ENCODE results near the gene FAM107B.

The FAM107B gene

GRCh38 chr10:14558025-14558424 lies 216.7 kb downstream of the FAM107B start:
- DNase-seq (ENCODE audit: low read depth in 2 of 2): no peak

GRCh38 chr10:14557567-14557966 lies 217.1 kb downstream of the FAM107B start:
- DNase-seq (ENCODE audit: low read depth in 2 of 2): no peak

- no peak for DNase-seq (ENCODE audit: low read depth in 2 of 2)
Observed at GRCh38 chr10:14556285-14556956, 218.3 kb downstream of the FAM107B start.

- no peak for DNase-seq (ENCODE audit: low read depth in 2 of 2)
Observed at GRCh38 chr10:14555807-14556206, 218.9 kb downstream of the FAM107B start.

GRCh38 chr10:14554491-14555205 lies 220.0 kb downstream of the FAM107B start:
- DNase-seq (ENCODE audit: low read depth in 2 of 2): no peak

GRCh38 chr10:14554091-14554490 lies 220.6 kb downstream of the FAM107B start:
- no peak for DNase-seq (ENCODE audit: low read depth in 2 of 2)

- DNase-seq (ENCODE audit: low read depth in 2 of 2): no peak
Observed at GRCh38 chr10:14553448-14553847, 221.2 kb downstream of the FAM107B start.

GRCh38 chr10:14552015-14552414 lies 222.7 kb downstream of the FAM107B start:
- no peak for DNase-seq (ENCODE audit: low read depth in 2 of 2)

GRCh38 chr10:14550471-14550981 lies 224.2 kb downstream of the FAM107B start:
- no peak for DNase-seq (ENCODE audit: low read depth in 2 of 2)

- DNase-seq (ENCODE audit: low read depth in 2 of 2): no peak
Observed at GRCh38 chr10:14549496-14549895, 225.2 kb downstream of the FAM107B start.

- no peak for DNase-seq (ENCODE audit: low read depth in 2 of 2)
Observed at GRCh38 chr10:14548970-14549369, 225.7 kb downstream of the FAM107B start.

GRCh38 chr10:14548474-14548873 lies 226.2 kb downstream of the FAM107B start:
- DNase-seq (ENCODE audit: low read depth in 2 of 2): no peak

GRCh38 chr10:14547816-14548215 lies 226.9 kb downstream of the FAM107B start:
- no peak for DNase-seq (ENCODE audit: low read depth in 2 of 2)

- no peak for DNase-seq (ENCODE audit: low read depth in 2 of 2)
Observed at GRCh38 chr10:14545827-14546226, 228.9 kb downstream of the FAM107B start.

GRCh38 chr10:14543904-14544210 lies 230.8 kb downstream of the FAM107B start:
- no peak for DNase-seq (ENCODE audit: low read depth in 2 of 2)

GRCh38 chr10:14543046-14543903 lies 231.4 kb downstream of the FAM107B start:
- no peak for DNase-seq (ENCODE audit: low read depth in 2 of 2)

- no peak for DNase-seq (ENCODE audit: low read depth in 2 of 2)
Observed at GRCh38 chr10:14541379-14541778, 233.3 kb downstream of the FAM107B start.

GRCh38 chr10:14540611-14541010 lies 234.1 kb downstream of the FAM107B start:
- no peak for DNase-seq (ENCODE audit: low read depth in 2 of 2)

- DNase-seq (ENCODE audit: low read depth in 2 of 2): no peak
Observed at GRCh38 chr10:14540062-14540461, 234.6 kb downstream of the FAM107B start.

GRCh38 chr10:14539176-14539575 lies 235.5 kb downstream of the FAM107B start:
- DNase-seq (ENCODE audit: low read depth in 2 of 2): no peak

GRCh38 chr10:14536241-14537213 lies 238.2 kb downstream of the FAM107B start:
- DNase-seq (ENCODE audit: low read depth in 2 of 2): peak; percentile 36 to 41

Measured in stimulated activated CD4-positive, alpha-beta T cell treated with anti-CD3 and anti-CD28 coated beads, Interleukin-1b, Interleukin-23, amount 100 ng/mL, for 4 hours (primary cell).